H1 (cell line): ENCODE results near the gene KIR3DL1. TPM values are rescaled to one million over a fixed set of nuclear protein-coding genes. Genes with fewer than 3 reads are reported as not detected.

ENCODE experiments used
- CTCF ChIA-PET: fragments of 300-600 bp; sonication (Branson Sonifier 250); formaldehyde crosslinking; loops from one replicate; lab custom pipeline; 2021; ENCODE audit not compliant: partially characterized antibody; lab: Charles Lee
- POLR2A ChIA-PET: fragments of 300-600 bp; sonication (Branson Sonifier 250); formaldehyde crosslinking; loops from one replicate; lab custom pipeline; 2021; ENCODE audit warnings: inconsistent platforms; ENCODE audit not compliant: partially characterized antibody; lab: Charles Lee
- DNase-seq, 2 experiments: peaks; one replicate each; pipeline versions ENCODE4 v3.0.0 to v3.0.0-alpha.2; 2010 to 2022; ENCODE audit warnings: low spot score in 2 of 2, low read depth in 1 of 2, mixed read lengths in 1 of 2
- FAIRE-seq: peaks from 2 replicates; lab custom pipeline; 2011; peaks lifted over from hg19 to GRCh38; lab: Jason Lieb, UNC
- H2AFZ ChIP-seq: 2 replicates; pipeline ENCODE4 v1.8.1; 2012; ENCODE audit warnings: low read length, inconsistent platforms
- H2AK5ac ChIP-seq: 2 replicates; pipeline ENCODE4 v1.6.1; 2013; ENCODE audit warnings: low read depth, low read length
- H2BK120ac ChIP-seq: replicated peaks from 2 replicates; pipeline ENCODE3; 2013; ENCODE audit warnings: low read depth, low read length, inconsistent platforms
- H2BK12ac ChIP-seq: 2 replicates; pipeline ENCODE4 v1.6.1; 2013; ENCODE audit warnings: low read depth, low read length
- H2BK15ac ChIP-seq: 2 replicates; pipeline ENCODE4 v1.6.1; 2013; ENCODE audit warnings: low read length
- H2BK20ac ChIP-seq: 2 replicates; pipeline ENCODE4 v1.6.1; 2013; ENCODE audit warnings: low read length
- H2BK5ac ChIP-seq: 2 replicates; pipeline ENCODE4 v1.6.1; 2013; ENCODE audit warnings: low read depth, low read length
- H3K14ac ChIP-seq: 2 replicates; pipeline ENCODE4 v1.6.1; 2013; ENCODE audit warnings: inconsistent platforms; ENCODE audit not compliant: insufficient read length
- H3K18ac ChIP-seq: 2 replicates; pipeline ENCODE4 v1.6.1; 2013; ENCODE audit warnings: low read length; ENCODE audit errors: extremely low read depth
- H3K23ac ChIP-seq: 2 replicates; pipeline ENCODE4 v1.6.1; 2013; ENCODE audit warnings: inconsistent platforms; ENCODE audit not compliant: insufficient read length
- H3K23me2 ChIP-seq: 2 replicates; pipeline ENCODE4 v1.6.1; 2013; ENCODE audit warnings: low read depth, low read length
- H3K27ac ChIP-seq: 2 replicates; pipeline ENCODE4 v1.6.1; 2011; ENCODE audit warnings: low read depth, low read length, inconsistent platforms
- H3K27me3 ChIP-seq, 4 experiments: replicated peaks in 1 of 4; 1 replicate in 1 of 4; 2 replicates in 3 of 4; pipeline versions ENCODE4 v1.6.1 to v1.8.1; 2011 to 2013; ENCODE audit warnings: low read length in 3 of 4, mild to moderate bottlenecking in 3 of 4, inconsistent platforms in 2 of 4, mixed read lengths in 2 of 4, moderate library complexity in 1 of 4; ENCODE audit not compliant: control insufficient read depth in 3 of 4, insufficient read depth in 3 of 4; ENCODE audit errors: extremely low read depth in 1 of 4
- H3K36me3 ChIP-seq, 4 experiments: 2 replicates each; pipeline versions ENCODE4 v1.6.1 to v1.8.1; 2011 to 2013; ENCODE audit warnings: mild to moderate bottlenecking in 4 of 4, low read length in 3 of 4, moderate library complexity in 2 of 4, control low read depth in 1 of 4, inconsistent platforms in 1 of 4; ENCODE audit not compliant: insufficient read depth in 4 of 4, control insufficient read depth in 2 of 4
- H3K4ac ChIP-seq: replicated peaks from 2 replicates; pipeline ENCODE3; 2013; ENCODE audit warnings: low read length, low read depth, mixed read lengths, inconsistent platforms; ENCODE audit not compliant: insufficient read length
- H3K4me1 ChIP-seq, 4 experiments: replicated peaks in 1 of 4; 1 replicate in 1 of 4; 2 replicates in 3 of 4; pipeline versions ENCODE4 v1.6.1 to v1.8.1; 2011 to 2013; ENCODE audit warnings: low read length in 3 of 4, inconsistent platforms in 2 of 4, mixed read lengths in 1 of 4; ENCODE audit not compliant: insufficient read depth in 4 of 4, control insufficient read depth in 3 of 4
- H3K4me2 ChIP-seq, 2 experiments: 2 replicates each; pipeline versions ENCODE4 v1.6.1 to v1.8.1; 2011 to 2013; ENCODE audit warnings: low read depth in 2 of 2, low read length in 2 of 2, control low read depth in 1 of 2, inconsistent platforms in 1 of 2, mild to moderate bottlenecking in 1 of 2; ENCODE audit not compliant: insufficient read depth in 1 of 2
- H3K4me3 ChIP-seq, 4 experiments: fragments of 200-600, 300-600 bp in 1 of 4; sonication (generic), shearing (Covaris generic), sonication (Bioruptor Twin) in 1 of 4; 2 replicates each; pipeline versions ENCODE4 v1.5.1 to v1.8.1; 2011 to 2016; ENCODE audit warnings: low read length in 4 of 4, low read depth in 3 of 4, control low read depth in 2 of 4, inconsistent platforms in 2 of 4, mild to moderate bottlenecking in 2 of 4, mixed read lengths in 1 of 4, moderate library complexity in 1 of 4; ENCODE audit not compliant: insufficient read depth in 2 of 4; ENCODE audit errors: extremely low read depth in 1 of 4
- H3K56ac ChIP-seq: replicated peaks from 2 replicates; pipeline ENCODE3; 2013; ENCODE audit warnings: low read depth, mild to moderate bottlenecking, mixed read lengths, low read length, inconsistent platforms; ENCODE audit not compliant: insufficient read length
- H3K79me1 ChIP-seq: 2 replicates; pipeline ENCODE4 v1.6.1; 2013; ENCODE audit warnings: low read depth, low read length, control low read depth
- H3K79me2 ChIP-seq, 2 experiments: 2 replicates each; pipeline versions ENCODE4 v1.6.1 to v1.8.1; 2012 to 2013; ENCODE audit warnings: low read length in 2 of 2, mild to moderate bottlenecking in 2 of 2, inconsistent platforms in 1 of 2; ENCODE audit not compliant: insufficient read depth in 2 of 2, control insufficient read depth in 1 of 2
- H3K9ac ChIP-seq, 4 experiments: replicated peaks in 1 of 4; 1 replicate in 1 of 4; 2 replicates in 3 of 4; pipeline versions ENCODE4 v1.6.1 to v1.8.1; 2011 to 2013; ENCODE audit warnings: low read depth in 3 of 4, low read length in 3 of 4, control low read depth in 2 of 4, mild to moderate bottlenecking in 2 of 4, moderate library complexity in 2 of 4, inconsistent platforms in 1 of 4; ENCODE audit errors: extremely low read depth in 1 of 4
- H3K9me3 ChIP-seq, 2 experiments: 2 replicates each; pipeline versions ENCODE4 v1.6.1 to v1.8.1; 2012 to 2013; ENCODE audit warnings: mild to moderate bottlenecking in 2 of 2, moderate library complexity in 2 of 2, control low read depth in 1 of 2, inconsistent platforms in 1 of 2, low read depth in 1 of 2, low read length in 1 of 2, mixed read lengths in 1 of 2; ENCODE audit not compliant: insufficient read depth in 2 of 2
- H4K20me1 ChIP-seq, 2 experiments: replicated peaks in 1 of 2; 2 replicates each; pipeline versions ENCODE3 to v1.8.1; 2011 to 2013; ENCODE audit warnings: inconsistent platforms in 2 of 2, low read length in 2 of 2, mild to moderate bottlenecking in 1 of 2; ENCODE audit not compliant: insufficient read depth in 2 of 2, control insufficient read depth in 1 of 2
- H4K5ac ChIP-seq: 2 replicates; pipeline ENCODE4 v1.6.1; 2013; ENCODE audit warnings: low read length, low read depth, mixed read lengths, inconsistent platforms; ENCODE audit not compliant: insufficient read length
- H4K8ac ChIP-seq: 2 replicates; pipeline ENCODE4 v1.8.0; 2013; ENCODE audit warnings: mild to moderate bottlenecking, moderate library complexity, low read length, inconsistent platforms; ENCODE audit not compliant: insufficient read depth; ENCODE audit errors: extremely low read depth
- H4K91ac ChIP-seq: replicated peaks from 2 replicates; pipeline ENCODE3; 2013; ENCODE audit warnings: low read length, mixed read lengths, inconsistent platforms; ENCODE audit not compliant: insufficient read length
- CTBP2 ChIP-seq: IDR thresholded peaks from 2 replicates; pipeline ENCODE4 v1.7.0; 2011; ENCODE audit warnings: borderline replicate concordance, mild to moderate bottlenecking, moderate library complexity, mixed read lengths, low read length; ENCODE audit not compliant: insufficient read depth, insufficient read length
- GTF2F1 ChIP-seq: IDR thresholded peaks from 2 replicates; pipeline ENCODE4 v1.6.1; 2012; ENCODE audit warnings: low read depth, low read length, improper control_type of control experiment, borderline replicate concordance
- HDAC2 ChIP-seq, 2 experiments: fragments of 300-600 bp in 1 of 2; sonication (generic) in 1 of 2; IDR thresholded peaks; 2 replicates each; pipeline ENCODE4 v1.6.1; 2011 to 2012; ENCODE audit warnings: low read depth in 2 of 2, low read length in 2 of 2, mild to moderate bottlenecking in 2 of 2, moderate library complexity in 2 of 2, borderline replicate concordance in 1 of 2, inconsistent platforms in 1 of 2
- JUN ChIP-seq: IDR thresholded peaks from 2 replicates; pipeline ENCODE4 v1.6.1; 2011; ENCODE audit warnings: low read depth, mild to moderate bottlenecking, improper control_type of control experiment, low read length
- JUND ChIP-seq: IDR thresholded peaks from 2 replicates; pipeline ENCODE4 v1.6.1; 2011; ENCODE audit warnings: mild to moderate bottlenecking, improper control_type of control experiment, low read length
- KDM1A ChIP-seq: fragments of 200-600, 300-600 bp; sonication (generic); IDR thresholded peaks from 2 replicates; pipeline ENCODE4 v1.7.1; 2016; ENCODE audit warnings: mild to moderate bottlenecking, low read length, borderline replicate concordance
- KDM4A ChIP-seq: IDR thresholded peaks from one replicate; pipeline ENCODE4 v1.7.1; 2012; ENCODE audit warnings: low read depth, mild to moderate bottlenecking, moderate library complexity, low read length, inconsistent platforms; ENCODE audit not compliant: severe bottlenecking
- MAFK ChIP-seq: IDR thresholded peaks from 2 replicates; pipeline ENCODE4 v1.6.1; 2012; ENCODE audit warnings: low read depth, mild to moderate bottlenecking, improper control_type of control experiment, low read length
- POLR2A ChIP-seq, 2 experiments: IDR thresholded peaks; 1 replicate in 1 of 2; 2 replicates in 1 of 2; pipeline ENCODE4 v1.6.1; 2011; ENCODE audit warnings: low read depth in 2 of 2, low read length in 2 of 2, mild to moderate bottlenecking in 2 of 2; ENCODE audit errors: control extremely low read depth in 1 of 2
- POU5F1 ChIP-seq: IDR thresholded peaks from 2 replicates; pipeline ENCODE4 v1.6.1; 2011; ENCODE audit warnings: low read depth, mild to moderate bottlenecking, low read length, moderate library complexity
- RBBP5 ChIP-seq: IDR thresholded peaks from 2 replicates; pipeline ENCODE4 v1.7.1; 2012; ENCODE audit warnings: low read depth, mild to moderate bottlenecking, inconsistent platforms, low read length, moderate library complexity, borderline replicate concordance
- SIN3A ChIP-seq, 2 experiments: IDR thresholded peaks in 1 of 2; conservative IDR thresholded peaks in 1 of 2; 2 replicates each; pipeline ENCODE4 v1.6.1; 2011 to 2012; ENCODE audit warnings: low read length in 2 of 2, improper control_type of control experiment in 1 of 2, low read depth in 1 of 2, mild to moderate bottlenecking in 1 of 2
- SP2 ChIP-seq: IDR thresholded peaks from 2 replicates; pipeline ENCODE4 v1.6.1; 2012; ENCODE audit warnings: mild to moderate bottlenecking, low read length, inconsistent platforms
- SUZ12 ChIP-seq: fragments of 200-600 bp; sonication (generic); IDR thresholded peaks from 2 replicates; pipeline ENCODE4 v1.6.1; 2012; ENCODE audit warnings: mild to moderate bottlenecking, inconsistent platforms, low read length, moderate library complexity, mixed read lengths
- WGBS, 2 experiments: shearing (Covaris generic) in 1 of 2; methylation state at CpG; one replicate each; pipeline versions ENCODE4 v1.1.6 to v1.1.7; 2013 to 2015; ENCODE audit warnings: low lambda C conversion rate in 2 of 2, mixed read lengths in 2 of 2, inconsistent platforms in 1 of 2, low coverage in 1 of 2, missing lambda C conversion rate in 1 of 2; ENCODE audit not compliant: insufficient replicate concordance in 2 of 2, insufficient coverage in 1 of 2, insufficient read length in 1 of 2; ENCODE audit errors: extremely low coverage in 1 of 2, missing lambda C conversion rate in 1 of 2; 5-methylcytosine and 5-hydroxymethylcytosine counted together
- polyA plus RNA-seq, 7 experiments: library from polyadenylated mRNA; depleted of rRNA in 3 of 7; stranded (reverse) in 5 of 7; unstranded in 2 of 7; fragments of >200 nt in 5 of 7; fragments of 200-250 nt in 2 of 7; gene quantifications; 1 replicate in 5 of 7; 2 replicates in 1 of 7; 4 replicates in 1 of 7; pipeline versions ENCODE4 v1.2.1 to v1.2.3, GENCODE V29; 2011 to 2013; ENCODE audit warnings: missing spikeins in 2 of 7, mixed read lengths in 2 of 7
- total RNA-seq: library from RNA; stranded (reverse); fragmentation: NEBNext Ultra II Directional; extraction: Animal tissue kit (Norgen Biotek cat#: 25700); gene quantifications from 2 replicates; pipeline ENCODE4 v1.2.1, GENCODE V29; 2021
- TF ChIP-seq, protein P1 (sequence below): IDR thresholded peaks from 2 replicates; pipeline ENCODE4 v1.6.1; 2012; ENCODE audit warnings: inconsistent platforms

The KIR3DL1 gene
- total and polyA plus RNA-seq, 2 of the 8 experiments (the other 6 are each of a cell fraction or from before 2014, with no cell fraction given) = not detected

DNA sequence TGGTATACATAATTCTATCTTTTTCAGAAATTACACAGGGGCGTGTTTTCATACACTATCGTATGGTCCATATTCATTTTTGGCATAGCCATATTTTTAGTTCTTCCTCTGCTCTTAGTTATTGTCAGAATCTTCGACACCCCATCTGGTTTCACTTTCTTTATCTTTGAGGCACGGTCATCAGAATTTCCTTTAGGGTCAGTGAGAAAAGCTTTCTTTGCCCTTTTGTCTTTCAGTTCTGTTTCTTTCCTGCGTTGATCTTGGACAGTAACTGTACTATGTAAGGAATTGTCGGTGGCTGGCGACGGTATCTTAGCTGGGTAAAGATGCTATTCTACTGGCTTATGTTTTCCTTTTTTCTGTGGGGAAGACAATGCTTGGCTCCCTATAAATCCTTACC, 23.5 kb upstream of the KIR3DL1 start:
- Histone ChIP-seq H3K9me3 (peaks cover 57 to 70% of the 10 kb centered on the region in 2 experiments), H3K4ac (no peak overlapping the region), H3K9ac (no peak overlapping the region), H3K23me2 (no peaks in the 10 kb centered on the region), H3K4me2 (no peak overlapping the region), H3K23ac (no peak overlapping the region), H3K27ac (no peak overlapping the region), H3K79me2 (no peaks in the 10 kb centered on the region), H4K8ac (no peak overlapping the region), H2BK15ac (no peak overlapping the region), H3K36me3 (no peaks in the 10 kb centered on the region), H3K14ac (no peak overlapping the region), H2BK12ac (no peak overlapping the region), H4K5ac (no peak overlapping the region), H2AFZ (no peak overlapping the region), H2BK20ac (no peak overlapping the region), H3K27me3 (no peaks in the 10 kb centered on the region), H2BK120ac (no peak overlapping the region), H4K91ac (no peak overlapping the region), H2BK5ac (no peak overlapping the region), H3K18ac (no peak overlapping the region), H3K56ac (no peak overlapping the region), H3K4me1 (no peaks in the 10 kb centered on the region), H3K4me3 (no peak overlapping the region), H3K79me1 (no peaks in the 10 kb centered on the region), H4K20me1 (no peaks in the 10 kb centered on the region), H2AK5ac (no peak overlapping the region)
- WGBS, 2 experiments = 82% methylated on average over 8 of the region's 8 CpGs; no CpG with 5 or more reads in 1 of the 2 experiments
- ChIA-PET POLR2A (no interaction called here), CTCF (no interaction called here)
- DNase-seq (no peak), FAIRE-seq (no peak)
- TF ChIP-seq JUN (no peak), CTBP2 (no peak), KDM1A (no peak), MAFK (no peak), JUND (no peak), POLR2A (IDR thresholded peaks at IDR 0.05; ENCODE audit: control extremely low read depth in 1 of 2, low read depth in 2 of 2, low read length in 2 of 2) (no peak), GTF2F1 (no peak), SP2 (no peak), HDAC2 (IDR thresholded peaks at IDR 0.05; ENCODE audit: borderline replicate concordance in 1 of 2, low read depth in 2 of 2, low read length in 2 of 2) (no peak), POU5F1 (no peak), SIN3A (conservative IDR thresholded peaks at IDR 0.05 in 1 of 2, IDR thresholded peaks at IDR 0.05 in 1 of 2; ENCODE audit: low read depth in 1 of 2, low read length in 2 of 2) (no peak), SUZ12 (no peak), KDM4A (no peak), RBBP5 (no peak)
- TF ChIP-seq, protein P1, sequence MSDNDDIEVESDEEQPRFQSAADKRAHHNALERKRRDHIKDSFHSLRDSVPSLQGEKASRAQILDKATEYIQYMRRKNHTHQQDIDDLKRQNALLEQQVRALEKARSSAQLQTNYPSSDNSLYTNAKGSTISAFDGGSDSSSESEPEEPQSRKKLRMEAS = no peak
